Osteoblast (primary cell): ENCODE results near the gene SKAP1. TPM values are rescaled to one million over a fixed set of nuclear protein-coding genes. Genes with fewer than 3 reads are reported as not detected.

Experiments used
- DNase-seq: peaks from one replicate; pipeline ENCODE4 v3.0.0; 2011; ENCODE audit warnings: low spot score, mixed read lengths; ENCODE audit not compliant: insufficient read length; ENCODE audit errors: missing footprints
- H2AFZ ChIP-seq: 2 replicates; pipeline ENCODE4 v1.6.0; 2011; ENCODE audit warnings: mild to moderate bottlenecking, low read length
- H3K27ac ChIP-seq: 2 replicates; pipeline ENCODE4 v1.5.1; 2011; ENCODE audit warnings: mild to moderate bottlenecking, low read depth, low read length, moderate library complexity
- H3K27me3 ChIP-seq: 2 replicates; pipeline ENCODE4 v1.6.0; 2012; ENCODE audit warnings: mild to moderate bottlenecking, control low read depth, inconsistent platforms, low read length, moderate library complexity; ENCODE audit not compliant: insufficient read depth
- H3K36me3 ChIP-seq: 2 replicates; pipeline ENCODE4 v1.5.1; 2011; ENCODE audit warnings: mild to moderate bottlenecking, low read length, control low read depth, moderate library complexity; ENCODE audit not compliant: insufficient read depth
- H3K4me1 ChIP-seq: 2 replicates; pipeline ENCODE4 v1.5.1; 2011; ENCODE audit warnings: mild to moderate bottlenecking, low read length, control low read depth, moderate library complexity; ENCODE audit not compliant: insufficient read depth
- H3K4me2 ChIP-seq: 2 replicates; pipeline ENCODE4 v1.6.0; 2011; ENCODE audit warnings: mild to moderate bottlenecking, low read length; ENCODE audit not compliant: insufficient read depth
- H3K4me3 ChIP-seq: fragments of 200-600 bp; sonication (generic); 3 replicates; pipeline ENCODE4 v1.5.1; 2012; ENCODE audit warnings: mild to moderate bottlenecking, low read length, inconsistent platforms; ENCODE audit not compliant: insufficient read depth
- H3K79me2 ChIP-seq: 2 replicates; pipeline ENCODE4 v1.6.0; 2012; ENCODE audit warnings: mild to moderate bottlenecking, low read length, control low read depth, inconsistent platforms; ENCODE audit not compliant: insufficient read depth
- H3K9me3 ChIP-seq: 2 replicates; pipeline ENCODE4 v1.5.1; 2011; ENCODE audit warnings: low read depth, low read length, control low read depth
- H4K20me1 ChIP-seq: 2 replicates; pipeline ENCODE4 v1.6.0; 2012; ENCODE audit warnings: mild to moderate bottlenecking, low read length, control low read depth; ENCODE audit not compliant: insufficient read depth
- total RNA-seq: library from RNA; depleted of rRNA; stranded (reverse); fragments of >200 nt; gene quantifications from 2 replicates; pipeline ENCODE4 v1.2.3, GENCODE V29; 2012
- TF ChIP-seq, protein P1 (sequence below): IDR thresholded peaks from 2 replicates; pipeline ENCODE4 v1.5.1; 2011; ENCODE audit warnings: mild to moderate bottlenecking, low read depth, low read length, moderate library complexity; ENCODE audit errors: extremely low read depth

SKAP1 gene
- total RNA-seq, 1 donor: not detected

DNA sequence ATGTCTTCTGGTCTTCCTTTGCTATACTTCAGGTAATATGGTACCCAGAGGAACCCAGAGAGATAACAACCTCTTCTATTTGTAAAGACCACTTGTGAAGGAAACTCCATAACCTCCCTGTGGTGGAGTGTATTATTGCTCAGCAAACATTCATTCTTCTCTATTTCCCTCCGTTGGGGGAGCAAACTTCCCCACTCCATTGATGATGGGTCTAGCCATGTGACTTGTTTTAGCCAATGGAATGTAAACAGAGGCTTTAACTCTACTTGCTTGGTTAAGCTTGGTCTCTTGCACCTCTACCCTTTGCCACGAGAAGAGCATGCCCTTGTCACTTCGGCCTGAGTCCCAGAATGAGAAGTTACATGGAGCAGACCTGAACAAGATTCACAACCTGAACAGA is 30.0 kb upstream of the SKAP1 start:
- TF ChIP-seq, protein P1, sequence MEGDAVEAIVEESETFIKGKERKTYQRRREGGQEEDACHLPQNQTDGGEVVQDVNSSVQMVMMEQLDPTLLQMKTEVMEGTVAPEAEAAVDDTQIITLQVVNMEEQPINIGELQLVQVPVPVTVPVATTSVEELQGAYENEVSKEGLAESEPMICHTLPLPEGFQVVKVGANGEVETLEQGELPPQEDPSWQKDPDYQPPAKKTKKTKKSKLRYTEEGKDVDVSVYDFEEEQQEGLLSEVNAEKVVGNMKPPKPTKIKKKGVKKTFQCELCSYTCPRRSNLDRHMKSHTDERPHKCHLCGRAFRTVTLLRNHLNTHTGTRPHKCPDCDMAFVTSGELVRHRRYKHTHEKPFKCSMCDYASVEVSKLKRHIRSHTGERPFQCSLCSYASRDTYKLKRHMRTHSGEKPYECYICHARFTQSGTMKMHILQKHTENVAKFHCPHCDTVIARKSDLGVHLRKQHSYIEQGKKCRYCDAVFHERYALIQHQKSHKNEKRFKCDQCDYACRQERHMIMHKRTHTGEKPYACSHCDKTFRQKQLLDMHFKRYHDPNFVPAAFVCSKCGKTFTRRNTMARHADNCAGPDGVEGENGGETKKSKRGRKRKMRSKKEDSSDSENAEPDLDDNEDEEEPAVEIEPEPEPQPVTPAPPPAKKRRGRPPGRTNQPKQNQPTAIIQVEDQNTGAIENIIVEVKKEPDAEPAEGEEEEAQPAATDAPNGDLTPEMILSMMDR: no peak
- Histone ChIP-seq H3K4me2 (no peak overlapping the region), H3K4me1 (peaks cover 3% of the 10 kb centered on the region), H2AFZ (no peak overlapping the region), H3K36me3 (no peaks in the 10 kb centered on the region), H4K20me1 (no peaks in the 10 kb centered on the region), H3K27me3 (peaks cover 33% of the 10 kb centered on the region), H3K27ac (no peak overlapping the region), H3K9me3 (no peaks in the 10 kb centered on the region), H3K79me2 (no peaks in the 10 kb centered on the region), H3K4me3 (no peak overlapping the region)
- DNase-seq: no peak

DNA sequence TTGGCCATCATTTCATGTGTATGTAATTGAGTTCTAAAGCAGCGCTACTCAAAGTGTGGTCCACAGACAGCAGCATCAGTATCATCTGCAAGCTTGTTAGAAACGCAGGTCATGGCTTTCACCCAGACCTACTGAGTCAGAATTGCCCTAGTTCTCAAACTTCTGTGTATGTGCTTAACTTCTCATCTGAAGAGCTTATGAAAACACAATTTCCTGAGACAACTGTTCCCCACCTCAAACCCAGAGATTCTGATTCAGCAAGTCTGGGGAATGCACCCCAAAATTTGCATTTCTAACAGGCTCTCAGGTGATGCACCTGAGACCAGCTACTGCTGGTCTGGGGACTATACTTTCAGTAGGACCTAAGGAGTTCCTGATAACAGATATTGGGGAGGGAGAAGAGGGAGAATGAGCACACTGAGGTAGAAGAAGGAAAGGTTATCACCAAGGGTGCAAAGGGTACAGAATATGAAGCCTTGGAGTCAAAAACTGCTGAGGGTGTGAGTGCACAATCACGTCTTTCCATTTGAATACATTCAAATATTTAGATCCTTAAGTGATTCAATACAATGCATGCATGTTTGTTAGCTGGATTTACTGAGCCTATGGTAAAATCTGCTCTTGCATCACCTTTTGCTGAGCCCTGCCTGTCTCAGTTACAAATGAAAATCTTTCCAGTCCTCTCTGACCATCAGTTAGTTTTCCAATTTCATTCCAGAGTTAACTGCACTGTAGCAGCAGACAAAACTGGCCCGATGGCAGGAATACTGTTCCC is 29.2 kb upstream of the SKAP1 start:
- no peaks in the 10 kb centered on the region for H3K79me2 ChIP-seq
- no peak overlapping the region for H3K27ac ChIP-seq
- H2AFZ ChIP-seq: no peak overlapping the region
- H3K4me3 ChIP-seq: no peak overlapping the region
- peaks cover 26% of the 10 kb centered on the region for H3K27me3 ChIP-seq
- no peaks in the 10 kb centered on the region for H3K36me3 ChIP-seq
- no peaks in the 10 kb centered on the region for H4K20me1 ChIP-seq
- TF ChIP-seq, protein P1: no peak
- no peak for DNase-seq
- H3K9me3 ChIP-seq: no peaks in the 10 kb centered on the region
- no peak overlapping the region for H3K4me2 ChIP-seq
- H3K4me1 ChIP-seq: peaks cover 3% of the 10 kb centered on the region

DNA sequence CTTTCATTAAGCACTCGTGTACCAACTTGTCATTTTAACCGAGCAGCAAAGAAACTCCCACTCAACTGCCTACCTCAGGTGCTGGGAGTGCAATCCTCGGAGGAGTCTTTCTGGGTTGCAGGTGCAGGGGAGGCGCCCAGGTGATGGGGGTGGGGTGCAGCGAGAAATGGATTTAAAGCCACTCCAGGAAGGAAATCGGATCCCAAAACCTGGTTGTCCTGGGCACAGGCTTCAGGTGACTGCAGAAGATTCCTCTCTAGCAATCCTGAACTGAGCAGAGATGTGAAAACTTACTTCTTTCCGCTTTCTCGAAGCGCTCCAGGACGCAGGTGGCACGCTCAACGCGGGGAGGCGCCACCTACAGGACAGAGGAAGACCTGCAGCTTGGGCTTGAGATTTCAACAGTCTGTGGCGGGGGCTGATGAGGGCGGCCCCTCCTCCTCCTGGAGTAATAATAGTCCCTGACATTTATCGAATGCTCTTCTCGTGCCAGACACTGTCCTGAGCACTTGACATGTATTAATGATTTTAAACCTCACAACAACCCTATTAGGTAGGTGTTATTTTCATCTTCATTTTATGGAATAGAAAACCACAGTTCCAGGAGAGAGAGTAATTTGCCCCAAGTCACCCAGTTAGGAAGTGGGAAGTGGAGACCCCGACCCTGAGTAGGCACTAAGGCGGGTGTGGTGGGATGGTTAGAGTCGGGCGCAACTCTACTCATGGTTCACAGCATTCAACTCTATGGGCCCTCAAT is 27.2 kb upstream of the SKAP1 start:
- H3K9me3 ChIP-seq: no peaks in the 10 kb centered on the region
- DNase-seq: no peak
- peaks cover 3% of the 10 kb centered on the region for H3K4me1 ChIP-seq
- no peak overlapping the region for H3K4me3 ChIP-seq
- H2AFZ ChIP-seq: no peak overlapping the region
- H3K27me3 ChIP-seq: peaks cover 24% of the 10 kb centered on the region
- H3K79me2 ChIP-seq: no peaks in the 10 kb centered on the region
- TF ChIP-seq, protein P1: peak; percentile 97
- H3K4me2 ChIP-seq: peak overlapping the region; percentile 33
- no peaks in the 10 kb centered on the region for H4K20me1 ChIP-seq
- H3K36me3 ChIP-seq: no peaks in the 10 kb centered on the region
- H3K27ac ChIP-seq: no peak overlapping the region

DNA sequence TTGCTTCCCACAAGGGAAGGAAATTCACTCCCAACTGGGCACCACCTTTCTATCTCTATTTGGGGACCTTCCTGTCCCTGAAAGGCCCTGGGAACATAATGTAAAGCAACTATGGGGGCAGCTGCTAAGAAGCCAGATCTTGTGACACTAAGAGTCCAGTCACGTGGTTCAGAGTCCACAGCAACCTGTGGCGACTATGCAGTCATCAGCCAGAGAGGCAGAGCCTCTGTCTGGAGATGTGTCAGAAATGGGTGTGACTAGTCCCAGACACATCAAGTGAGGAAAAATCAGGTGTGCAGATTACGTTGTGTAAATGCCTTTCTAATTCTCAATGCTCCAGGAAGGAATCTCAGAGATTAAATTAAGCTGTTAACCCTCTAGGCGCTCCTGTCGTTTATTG is 26.6 kb upstream of the SKAP1 start:
- Histone ChIP-seq H4K20me1 (no peaks in the 10 kb centered on the region), H3K4me2 (no peak overlapping the region), H3K36me3 (no peaks in the 10 kb centered on the region), H3K9me3 (no peaks in the 10 kb centered on the region), H3K27me3 (peaks cover 27% of the 10 kb centered on the region), H3K79me2 (no peaks in the 10 kb centered on the region), H3K27ac (no peak overlapping the region), H3K4me1 (peaks cover 3% of the 10 kb centered on the region), H2AFZ (no peak overlapping the region), H3K4me3 (no peak overlapping the region)
- TF ChIP-seq, protein P1: no peak
- DNase-seq: no peak
